MM.1S (cell line): ENCODE data around the gene MTHFD1L.

Source experiments
- CTCF ChIP-seq: fragments of 300-600 bp; sonication (generic); IDR thresholded peaks from 2 replicates; pipeline ENCODE4 v1.5.1; 2016; ENCODE audit warnings: antibody characterized with exemption, low read length, mixed read lengths
- EZH2 ChIP-seq: fragments of 300-600 bp; sonication (generic); optimal IDR thresholded peaks from 2 replicates; pipeline ENCODE3; 2017; ENCODE audit warnings: low read depth, mild to moderate bottlenecking, antibody characterized with exemption, low read length, mixed read lengths

- TF ChIP-seq CTCF (no peak), EZH2 (no peak)
Measured at GRCh38 chr6:151024597-151024996, 159.1 kb downstream of the MTHFD1L start.
